ENCODE measurements around the gene RENBP. TPM values are rescaled to one million over a fixed set of nuclear protein-coding genes. Genes with fewer than 3 reads are reported as not detected.

RENBP gene
- total RNA-seq, 2 experiments from 2014 or later, result 8.6 to 9.3 TPM

DNA sequence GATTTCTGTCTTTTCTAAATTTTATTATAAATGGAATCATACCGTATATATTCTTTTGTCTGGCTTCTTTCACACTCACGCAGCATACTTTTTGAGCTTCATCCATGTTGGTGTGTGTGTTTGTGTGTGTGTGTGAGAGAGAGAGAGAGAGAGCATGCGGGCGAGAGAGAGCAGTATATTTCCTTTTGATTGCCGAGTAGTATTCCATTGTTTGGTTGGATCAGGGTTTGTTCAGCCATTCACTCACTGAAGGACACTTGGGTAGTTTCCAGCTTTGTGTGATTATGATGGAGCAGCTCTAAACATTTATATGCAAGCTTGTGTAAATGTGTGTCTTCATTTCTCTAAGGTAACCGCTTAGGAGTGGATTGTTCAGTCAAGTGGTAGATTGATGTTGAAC is 55.3 kb downstream of the RENBP start:
- peaks cover 0 to 10% of the 10 kb centered on the region in 2 experiments for H3K9me3 ChIP-seq (ENCODE audit: control insufficient read depth in 1 of 2, insufficient read depth in 1 of 2, low read length in 2 of 2)
- Mint-ChIP-seq H3K9me3 (no peaks in the 10 kb centered on the region), H3K27me3 (peaks cover 5% of the 10 kb centered on the region), H3K36me3 (ENCODE audit: low read depth) (no peaks in the 10 kb centered on the region), H3K27ac (no peak overlapping the region), H3K4me1 (ENCODE audit: low read depth) (no peaks in the 10 kb centered on the region), H3K4me3 (no peak overlapping the region)
- intact Hi-C loops (cut with DNase I, micrococcal nuclease), result loop anchor here in 1 of 2 experiments (10.0 kb wide), 1 partner anchor 124 kb away; the partner anchor contains the start of gene PLXNB3
- H3K27ac ChIP-seq (ENCODE audit: low read depth in 1 of 2, low read length in 2 of 2), result no peak overlapping the region
- H3K36me3 ChIP-seq (ENCODE audit: insufficient read depth, low read length), result no peaks in the 10 kb centered on the region
- H3K27me3 ChIP-seq (ENCODE audit: control insufficient read depth in 1 of 2, insufficient read depth in 2 of 2, low read length in 2 of 2), result peaks cover 13 to 19% of the 10 kb centered on the region in 2 experiments
- CTCF ChIA-PET, result no interaction called here
- H3K4me3 ChIP-seq (ENCODE audit: low read length), result no peak overlapping the region
- TF ChIP-seq, protein P1, sequence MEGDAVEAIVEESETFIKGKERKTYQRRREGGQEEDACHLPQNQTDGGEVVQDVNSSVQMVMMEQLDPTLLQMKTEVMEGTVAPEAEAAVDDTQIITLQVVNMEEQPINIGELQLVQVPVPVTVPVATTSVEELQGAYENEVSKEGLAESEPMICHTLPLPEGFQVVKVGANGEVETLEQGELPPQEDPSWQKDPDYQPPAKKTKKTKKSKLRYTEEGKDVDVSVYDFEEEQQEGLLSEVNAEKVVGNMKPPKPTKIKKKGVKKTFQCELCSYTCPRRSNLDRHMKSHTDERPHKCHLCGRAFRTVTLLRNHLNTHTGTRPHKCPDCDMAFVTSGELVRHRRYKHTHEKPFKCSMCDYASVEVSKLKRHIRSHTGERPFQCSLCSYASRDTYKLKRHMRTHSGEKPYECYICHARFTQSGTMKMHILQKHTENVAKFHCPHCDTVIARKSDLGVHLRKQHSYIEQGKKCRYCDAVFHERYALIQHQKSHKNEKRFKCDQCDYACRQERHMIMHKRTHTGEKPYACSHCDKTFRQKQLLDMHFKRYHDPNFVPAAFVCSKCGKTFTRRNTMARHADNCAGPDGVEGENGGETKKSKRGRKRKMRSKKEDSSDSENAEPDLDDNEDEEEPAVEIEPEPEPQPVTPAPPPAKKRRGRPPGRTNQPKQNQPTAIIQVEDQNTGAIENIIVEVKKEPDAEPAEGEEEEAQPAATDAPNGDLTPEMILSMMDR (IDR thresholded peaks at IDR 0.05), result no peak
- POLR2A ChIA-PET, result no interaction called here
- peaks cover 15% of the 10 kb centered on the region for H3K4me1 ChIP-seq (ENCODE audit: insufficient read depth, low read length)
- no peak for ATAC-seq (ENCODE audit: poor library complexity)
- DNase-seq, result no peak

DNA sequence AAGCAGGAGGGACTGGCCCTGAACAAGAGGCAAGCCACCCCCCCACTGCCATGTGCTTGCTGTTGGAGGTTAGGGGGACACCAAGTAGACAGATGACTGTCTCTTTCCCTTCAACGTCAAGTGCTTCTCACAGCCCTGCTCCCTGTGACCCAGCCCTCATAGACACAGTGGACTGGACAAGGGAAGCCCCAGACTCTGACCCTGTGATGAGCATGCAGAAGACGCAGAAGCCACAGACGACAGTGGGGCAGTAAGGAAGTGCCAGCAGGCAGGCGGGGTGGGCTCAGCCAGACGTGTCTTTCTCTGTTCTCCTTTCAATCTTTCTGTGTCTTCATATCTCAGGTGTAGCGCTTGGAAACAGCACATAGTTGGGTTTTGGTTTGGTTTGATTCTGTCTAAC is 56.1 kb downstream of the RENBP start:
- H3K27ac ChIP-seq (ENCODE audit: low read depth in 1 of 2, low read length in 2 of 2), result no peak overlapping the region
- peaks cover 6% of the 10 kb centered on the region for H3K27me3 Mint-ChIP-seq
- TF ChIP-seq, protein P1 (IDR thresholded peaks at IDR 0.05), result no peak
- intact Hi-C loops (cut with DNase I, micrococcal nuclease), result loop anchor here in 1 of 2 experiments (10.0 kb wide), 1 partner anchor 124 kb away; the partner anchor contains the start of gene PLXNB3
- H3K36me3 Mint-ChIP-seq (ENCODE audit: low read depth), result no peaks in the 10 kb centered on the region
- POLR2A ChIA-PET, result no interaction called here
- no peak for ATAC-seq (ENCODE audit: poor library complexity)
- no peak overlapping the region for H3K4me3 Mint-ChIP-seq
- CTCF ChIA-PET, result no interaction called here
- H3K27ac Mint-ChIP-seq, result no peak overlapping the region
- no peaks in the 10 kb centered on the region for H3K36me3 ChIP-seq (ENCODE audit: insufficient read depth, low read length)
- no peaks in the 10 kb centered on the region for H3K9me3 Mint-ChIP-seq
- no peaks in the 10 kb centered on the region for H3K4me1 Mint-ChIP-seq (ENCODE audit: low read depth)
- H3K4me3 ChIP-seq (ENCODE audit: low read length), result no peak overlapping the region
- H3K9me3 ChIP-seq (ENCODE audit: control insufficient read depth in 1 of 2, insufficient read depth in 1 of 2, low read length in 2 of 2), result peaks cover 0 to 10% of the 10 kb centered on the region in 2 experiments
- no peak for DNase-seq
- peaks cover 17 to 27% of the 10 kb centered on the region in 2 experiments for H3K27me3 ChIP-seq (ENCODE audit: control insufficient read depth in 1 of 2, insufficient read depth in 2 of 2, low read length in 2 of 2)
- peaks cover 15% of the 10 kb centered on the region for H3K4me1 ChIP-seq (ENCODE audit: insufficient read depth, low read length)

DNA sequence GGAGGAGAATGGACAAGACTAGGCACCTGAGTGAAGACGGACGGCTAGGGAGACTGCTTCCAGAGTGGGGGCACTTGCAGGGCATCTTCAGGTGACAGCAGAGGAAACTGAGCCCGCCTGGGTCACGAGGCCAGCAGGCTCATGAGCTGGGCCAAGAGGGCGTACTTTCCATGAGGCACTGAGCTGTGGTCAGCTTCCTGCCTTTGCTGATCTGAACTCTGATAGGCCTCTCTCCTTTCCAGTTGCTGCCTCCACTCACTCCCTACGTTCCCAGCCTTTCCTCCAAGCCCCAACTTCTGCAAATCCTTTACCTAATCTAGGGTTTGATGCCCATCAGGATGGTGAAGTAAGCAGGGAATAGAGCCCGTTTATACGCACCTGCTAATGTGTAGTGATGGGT is 57.1 kb downstream of the RENBP start:
- H3K9me3 ChIP-seq (ENCODE audit: control insufficient read depth in 1 of 2, insufficient read depth in 1 of 2, low read length in 2 of 2), result peaks cover 0 to 10% of the 10 kb centered on the region in 2 experiments
- peaks cover 15% of the 10 kb centered on the region for H3K4me1 ChIP-seq (ENCODE audit: insufficient read depth, low read length)
- no peak overlapping the region for H3K27ac ChIP-seq (ENCODE audit: low read depth in 1 of 2, low read length in 2 of 2)
- H3K36me3 Mint-ChIP-seq (ENCODE audit: low read depth), result no peaks in the 10 kb centered on the region
- ChIA-PET CTCF (no interaction called here), POLR2A (interaction anchor here (0.9 kb wide), 1 partner anchor 38 kb away, joined by 3 read pairs; no protein-coding TSS in a partner anchor)
- no peak for DNase-seq
- H3K27me3 Mint-ChIP-seq, result peaks cover 7% of the 10 kb centered on the region
- intact Hi-C loops (cut with DNase I, micrococcal nuclease), result loop anchor here in 1 of 2 experiments (10.0 kb wide), 1 partner anchor 123 kb away; the partner anchor contains the start of gene PLXNB3
- TF ChIP-seq, protein P1 (IDR thresholded peaks at IDR 0.05), result no peak
- no peak overlapping the region for H3K27ac Mint-ChIP-seq
- H3K27me3 ChIP-seq (ENCODE audit: control insufficient read depth in 1 of 2, insufficient read depth in 2 of 2, low read length in 2 of 2), result peaks cover 17 to 37% of the 10 kb centered on the region in 2 experiments
- H3K4me1 Mint-ChIP-seq (ENCODE audit: low read depth), result no peaks in the 10 kb centered on the region
- H3K9me3 Mint-ChIP-seq, result no peaks in the 10 kb centered on the region
- H3K4me3 Mint-ChIP-seq, result no peak overlapping the region
- H3K36me3 ChIP-seq (ENCODE audit: insufficient read depth, low read length), result no peaks in the 10 kb centered on the region
- no peak for ATAC-seq (ENCODE audit: poor library complexity)
- H3K4me3 ChIP-seq (ENCODE audit: low read length), result no peak overlapping the region

Measured in CD4-positive, alpha-beta T cell (primary cell).